ENCODE measurements around the gene HS1BP3.

The HS1BP3 gene

GRCh38 chr2:20580690-20581437 lies 70.0 kb downstream of the HS1BP3 start:
- DNase-seq, result no peak

- DNase-seq, result no peak
Measured at GRCh38 chr2:20579866-20580265, 71.0 kb downstream of the HS1BP3 start.

GRCh38 chr2:20578895-20579825 lies 71.7 kb downstream of the HS1BP3 start:
- DNase-seq, result no peak

GRCh38 chr2:20578266-20578894 lies 72.5 kb downstream of the HS1BP3 start:
- no peak for DNase-seq

- no peak for DNase-seq
Measured at GRCh38 chr2:20577495-20578235, 73.2 kb downstream of the HS1BP3 start.

- DNase-seq, result peak; percentile 7
Measured at GRCh38 chr2:20576598-20577115, 74.2 kb downstream of the HS1BP3 start.

- DNase-seq, result no peak
Measured at GRCh38 chr2:20575935-20576597, 74.8 kb downstream of the HS1BP3 start.

- no peak for DNase-seq
Measured at GRCh38 chr2:20575414-20575813, 75.5 kb downstream of the HS1BP3 start.

GRCh38 chr2:20574930-20575329 lies 76.0 kb downstream of the HS1BP3 start:
- no peak for DNase-seq

- no peak for DNase-seq
Measured at GRCh38 chr2:20574423-20574911, 76.4 kb downstream of the HS1BP3 start.

- DNase-seq, result no peak
Measured at GRCh38 chr2:20573620-20574422, 77.1 kb downstream of the HS1BP3 start.

- DNase-seq, result no peak
Measured at GRCh38 chr2:20572221-20572620, 78.7 kb downstream of the HS1BP3 start.

GRCh38 chr2:20571644-20572215 lies 79.2 kb downstream of the HS1BP3 start:
- DNase-seq, result no peak

GRCh38 chr2:20571231-20571630 lies 79.7 kb downstream of the HS1BP3 start:
- DNase-seq, result no peak

GRCh38 chr2:20570249-20570648 lies 80.6 kb downstream of the HS1BP3 start:
- DNase-seq, result no peak

GRCh38 chr2:20569464-20570223 lies 81.3 kb downstream of the HS1BP3 start:
- no peak for DNase-seq

GRCh38 chr2:20568501-20569463 lies 82.1 kb downstream of the HS1BP3 start:
- DNase-seq, result no peak

GRCh38 chr2:20567926-20568179 lies 83.0 kb downstream of the HS1BP3 start:
- no peak for DNase-seq

Data from activated T-cell treated with anti-CD3 and anti-CD28 coated beads for 4 hours (primary cell).